OCI-LY1 (cell line): ENCODE data around the gene CTDNEP1.

Experiments used
- H2AFZ ChIP-seq: fragments of 200-600 bp; sonication (generic), shearing (Covaris generic); 2 replicates; pipeline ENCODE4 v1.6.0; 2014; ENCODE audit warnings: antibody characterized with exemption, mild to moderate bottlenecking, low read length
- H3F3A ChIP-seq: fragments of 200-600 bp; sonication (generic), shearing (Covaris generic); 2 replicates; pipeline ENCODE4 v1.6.0; 2014; ENCODE audit warnings: mild to moderate bottlenecking, antibody characterized with exemption, low read length, moderate library complexity; ENCODE audit not compliant: insufficient read depth
- H3K27ac ChIP-seq: fragments of 200-600 bp; sonication (generic); 2 replicates; pipeline ENCODE4 v1.5.1; 2014; ENCODE audit warnings: low read length, mixed run types, mild to moderate bottlenecking, low read depth; ENCODE audit not compliant: poor library complexity, severe bottlenecking
- H3K27me3 ChIP-seq: fragments of 200-600 bp; sonication (generic); 2 replicates; pipeline ENCODE4 v1.6.0; 2014; ENCODE audit warnings: antibody characterized with exemption, mild to moderate bottlenecking, low read length, moderate library complexity; ENCODE audit not compliant: insufficient read depth
- H3K36me3 ChIP-seq: fragments of 200-600 bp; sonication (generic); 2 replicates; pipeline ENCODE4 v1.6.1; 2014; ENCODE audit warnings: mild to moderate bottlenecking, antibody characterized with exemption, low read length, moderate library complexity, mixed read lengths; ENCODE audit not compliant: insufficient read depth
- H3K4me1 ChIP-seq: fragments of 200-600 bp; sonication (generic); 2 replicates; pipeline ENCODE4 v1.5.1; 2014; ENCODE audit warnings: mild to moderate bottlenecking, low read length, moderate library complexity; ENCODE audit not compliant: insufficient read depth, severe bottlenecking
- H3K4me2 ChIP-seq: fragments of 200-600 bp; sonication (generic), shearing (Covaris generic); 2 replicates; pipeline ENCODE4 v1.6.1; 2014; ENCODE audit warnings: low read length
- H3K4me3 ChIP-seq: fragments of 200-600 bp; sonication (generic); 2 replicates; pipeline ENCODE4 v1.5.1; 2014; ENCODE audit warnings: low read length, low read depth, mild to moderate bottlenecking, mixed read lengths; ENCODE audit not compliant: poor library complexity, severe bottlenecking
- H3K79me2 ChIP-seq: fragments of 200-600 bp; shearing (Covaris generic); 2 replicates; pipeline ENCODE4 v1.6.1; 2016; ENCODE audit warnings: mixed run types, low read length, mixed read lengths; ENCODE audit not compliant: insufficient read depth
- H3K9ac ChIP-seq: fragments of 200-600 bp; sonication (generic), shearing (Covaris generic); 2 replicates; pipeline ENCODE4 v1.6.1; 2014; ENCODE audit warnings: mild to moderate bottlenecking, low read length, mixed read lengths
- H3K9me2 ChIP-seq: fragments of 200-600 bp; sonication (generic), shearing (Covaris generic); 2 replicates; pipeline ENCODE4 v1.6.1; 2014; ENCODE audit warnings: low read depth, mild to moderate bottlenecking, low read length, mixed read lengths
- H3K9me3 ChIP-seq: fragments of 200-600 bp; shearing (Covaris generic); 2 replicates; pipeline ENCODE4 v1.6.1; 2014; ENCODE audit warnings: low read length, mixed read lengths
- H4K20me1 ChIP-seq: fragments of 200-600 bp; sonication (generic), shearing (Covaris generic); 2 replicates; pipeline ENCODE4 v1.6.0; 2016; ENCODE audit warnings: mild to moderate bottlenecking, low read length; ENCODE audit not compliant: insufficient read depth
- EZH2 ChIP-seq: fragments of 200-600 bp; sonication (generic), shearing (Covaris generic); IDR thresholded peaks from 2 replicates; pipeline ENCODE4 v1.8.0; 2017; ENCODE audit warnings: borderline replicate concordance, mixed run types, mild to moderate bottlenecking, antibody characterized with exemption, low read length, moderate library complexity, mixed read lengths
- TF ChIP-seq, protein P1 (sequence below): fragments of 200-600 bp; sonication (generic), shearing (Covaris generic); IDR thresholded peaks from 2 replicates; pipeline ENCODE4 v1.5.1; 2017; ENCODE audit warnings: mild to moderate bottlenecking, antibody characterized with exemption, low read length, moderate library complexity, mixed read lengths

Gene CTDNEP1

DNA sequence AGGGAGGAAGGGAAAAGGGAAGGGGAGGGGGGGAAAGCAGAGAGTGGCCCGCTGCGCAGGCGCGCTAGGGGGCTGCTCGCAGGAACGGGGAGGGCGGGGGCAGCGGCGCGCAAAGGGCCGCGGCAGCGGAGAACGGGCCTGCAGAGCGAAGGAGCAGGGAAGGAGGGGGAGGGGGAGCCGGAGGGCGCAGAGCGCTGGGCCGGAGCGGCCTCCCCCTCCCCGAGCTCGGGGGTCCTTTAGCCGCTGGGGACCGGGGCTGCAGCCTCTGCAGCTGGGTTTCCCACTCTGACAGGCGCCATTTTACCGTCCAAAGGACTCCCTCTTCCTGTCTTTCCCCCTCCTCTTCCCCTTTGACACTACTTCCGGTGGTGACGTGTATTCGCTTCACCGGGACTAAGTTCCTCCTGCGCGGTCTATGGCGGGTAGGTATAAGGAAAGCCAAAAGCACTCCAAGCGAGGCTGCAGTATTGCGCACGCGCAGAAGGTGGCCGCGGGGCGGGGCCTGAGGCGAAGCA lies at the start of gene CTDNEP1:
Gene CTDNEP1 (minus strand): TSS at position 74 of the 515 bp plus-strand sequence. CDS start 438 bp downstream, outside the sequence.
- H3K9ac ChIP-seq: peak within 1 kb of the TSS; percentile 97
- no peaks in the 10 kb centered on the region for H3F3A ChIP-seq
- no peaks in the 10 kb centered on the region for H3K27me3 ChIP-seq
- peaks cover 31% of the 10 kb centered on the region for H3K79me2 ChIP-seq
- H4K20me1 ChIP-seq: no peaks in the 10 kb centered on the region
- H2AFZ ChIP-seq: no peak within 1 kb of the TSS
- no peak for TF ChIP-seq EZH2
- TF ChIP-seq, protein P1, sequence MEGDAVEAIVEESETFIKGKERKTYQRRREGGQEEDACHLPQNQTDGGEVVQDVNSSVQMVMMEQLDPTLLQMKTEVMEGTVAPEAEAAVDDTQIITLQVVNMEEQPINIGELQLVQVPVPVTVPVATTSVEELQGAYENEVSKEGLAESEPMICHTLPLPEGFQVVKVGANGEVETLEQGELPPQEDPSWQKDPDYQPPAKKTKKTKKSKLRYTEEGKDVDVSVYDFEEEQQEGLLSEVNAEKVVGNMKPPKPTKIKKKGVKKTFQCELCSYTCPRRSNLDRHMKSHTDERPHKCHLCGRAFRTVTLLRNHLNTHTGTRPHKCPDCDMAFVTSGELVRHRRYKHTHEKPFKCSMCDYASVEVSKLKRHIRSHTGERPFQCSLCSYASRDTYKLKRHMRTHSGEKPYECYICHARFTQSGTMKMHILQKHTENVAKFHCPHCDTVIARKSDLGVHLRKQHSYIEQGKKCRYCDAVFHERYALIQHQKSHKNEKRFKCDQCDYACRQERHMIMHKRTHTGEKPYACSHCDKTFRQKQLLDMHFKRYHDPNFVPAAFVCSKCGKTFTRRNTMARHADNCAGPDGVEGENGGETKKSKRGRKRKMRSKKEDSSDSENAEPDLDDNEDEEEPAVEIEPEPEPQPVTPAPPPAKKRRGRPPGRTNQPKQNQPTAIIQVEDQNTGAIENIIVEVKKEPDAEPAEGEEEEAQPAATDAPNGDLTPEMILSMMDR: no peak
- H3K9me2 ChIP-seq: no peaks in the 10 kb centered on the region
- peaks cover 35% of the 10 kb centered on the region for H3K36me3 ChIP-seq
- peaks cover 32% of the 10 kb centered on the region for H3K4me1 ChIP-seq
- H3K9me3 ChIP-seq: no peaks in the 10 kb centered on the region
- peak within 1 kb of the TSS; percentile 84 for H3K27ac ChIP-seq
- peak within 1 kb of the TSS; percentile 99 for H3K4me2 ChIP-seq
- H3K4me3 ChIP-seq: peak within 1 kb of the TSS; percentile 77

- Histone ChIP-seq H3K9me3 (no peaks in the 10 kb centered on the region), H3K79me2 (no peaks in the 10 kb centered on the region), H3K9me2 (no peaks in the 10 kb centered on the region), H3K27me3 (no peaks in the 10 kb centered on the region), H3K9ac (no peak overlapping the region), H2AFZ (no peak overlapping the region), H3K36me3 (no peaks in the 10 kb centered on the region), H4K20me1 (no peaks in the 10 kb centered on the region), H3K4me1 (peaks cover 19% of the 10 kb centered on the region), H3K4me2 (peak overlapping the region; percentile 42; the same call in 1 of the 2 replicates), H3K4me3 (no peak overlapping the region), H3K27ac (no peak overlapping the region), H3F3A (no peaks in the 10 kb centered on the region)
- TF ChIP-seq, protein P1: peak; percentile 95
- TF ChIP-seq EZH2: no peak
These were observed 44.8 kb upstream of the CTDNEP1 start for GRCh38 chr17:7296189-7296861.

DNA sequence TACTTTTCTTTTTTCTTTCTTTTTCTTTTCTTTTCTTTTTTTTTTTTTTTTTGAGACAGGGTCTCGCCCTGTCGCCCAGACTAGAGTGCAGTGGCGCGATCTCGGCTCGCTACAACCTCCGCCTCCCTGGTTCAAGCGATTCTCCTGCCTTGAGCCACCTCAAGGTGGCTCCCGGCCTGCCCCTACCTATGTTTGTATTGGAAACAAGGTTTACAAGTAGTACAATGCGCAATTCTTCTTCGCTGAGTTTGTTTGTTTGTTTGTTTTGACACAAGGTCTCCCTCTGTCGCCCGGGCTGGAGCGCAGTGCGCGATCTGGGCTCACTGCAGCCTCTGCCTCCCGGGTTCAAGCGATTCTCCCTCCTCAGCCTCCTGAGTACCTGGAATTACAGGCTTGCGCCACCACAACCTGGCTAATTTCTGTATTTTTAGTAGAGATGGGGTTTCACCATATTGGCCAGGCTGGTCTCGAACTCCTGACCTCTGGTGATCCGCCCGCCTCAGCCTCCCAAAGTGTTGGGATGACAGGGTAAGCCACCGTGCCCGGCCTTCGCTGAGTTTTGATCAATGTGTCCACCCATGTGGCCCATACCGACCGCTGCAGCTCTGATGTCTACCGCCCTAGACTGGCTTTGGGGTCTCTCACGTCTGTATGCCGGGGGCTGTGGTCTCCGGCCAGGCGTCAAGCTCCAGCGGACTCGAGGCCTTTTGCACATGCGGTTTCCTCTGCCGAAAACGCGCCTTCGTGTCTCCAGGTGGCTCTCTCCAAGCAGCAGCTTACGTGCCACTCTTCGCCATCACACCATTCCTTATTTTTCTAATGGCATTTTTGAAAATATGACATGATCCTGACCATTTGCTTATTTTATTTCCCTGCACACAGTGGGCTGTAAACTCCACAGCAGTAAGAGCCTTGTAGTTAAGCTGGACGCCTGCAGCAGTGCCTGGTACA lies 44.0 kb upstream of the CTDNEP1 start:
- H3K9me3 ChIP-seq: no peaks in the 10 kb centered on the region
- H3K27ac ChIP-seq: no peak overlapping the region
- no peaks in the 10 kb centered on the region for H4K20me1 ChIP-seq
- no peaks in the 10 kb centered on the region for H3K79me2 ChIP-seq
- H3K4me3 ChIP-seq: peak overlapping the region; percentile 38
- H2AFZ ChIP-seq: no peak overlapping the region
- H3F3A ChIP-seq: no peaks in the 10 kb centered on the region
- peak overlapping the region; percentile 63 for H3K4me2 ChIP-seq
- no peaks in the 10 kb centered on the region for H3K9me2 ChIP-seq
- no peaks in the 10 kb centered on the region for H3K27me3 ChIP-seq
- H3K9ac ChIP-seq: no peak overlapping the region
- H3K36me3 ChIP-seq: no peaks in the 10 kb centered on the region
- peaks cover 19% of the 10 kb centered on the region for H3K4me1 ChIP-seq
- TF ChIP-seq EZH2: no peak
- TF ChIP-seq, protein P1: no peak
